NCI-H82 (cell line): ENCODE results near the gene GARNL3.

Experiments
- DNase-seq: peaks from one replicate; lab custom pipeline; 2025; lab: John Stamatoyannopoulos, UW

The GARNL3 gene

GRCh38 chr9:127264462-127265219, at the start of gene GARNL3:
Gene GARNL3, plus strand, starts transcription at chr9:127264774. Its CDS starts 104 bp downstream, at chr9:127264878.
- DNase-seq, result peak; percentile 17

GRCh38 chr9:127215268-127216209, 49.0 kb upstream of the GARNL3 start:
- peak; percentile 27 for DNase-seq

GRCh38 chr9:127216210-127216887, 48.2 kb upstream of the GARNL3 start:
- DNase-seq, result no peak

- no peak for DNase-seq
Observed at GRCh38 chr9:127216888-127217217, 47.7 kb upstream of the GARNL3 start.

GRCh38 chr9:127218818-127219217, 45.8 kb upstream of the GARNL3 start:
- DNase-seq, result no peak

GRCh38 chr9:127219520-127219919, 45.1 kb upstream of the GARNL3 start:
- no peak for DNase-seq

GRCh38 chr9:127221695-127222094, 42.9 kb upstream of the GARNL3 start:
- DNase-seq, result no peak

GRCh38 chr9:127222388-127223095, 42.0 kb upstream of the GARNL3 start:
- peak; percentile 65 for DNase-seq

GRCh38 chr9:127223266-127223665, 41.3 kb upstream of the GARNL3 start:
- peak; percentile 67 for DNase-seq

GRCh38 chr9:127223810-127224177, 40.8 kb upstream of the GARNL3 start:
- DNase-seq, result peak; percentile 68

- peak; percentile 97 for DNase-seq
Observed at GRCh38 chr9:127224178-127224882, 40.2 kb upstream of the GARNL3 start.

- DNase-seq, result peak; percentile 96
Observed at GRCh38 chr9:127224883-127225739, 39.5 kb upstream of the GARNL3 start.

- peak; percentile 50 for DNase-seq
Observed at GRCh38 chr9:127225801-127226625, 38.6 kb upstream of the GARNL3 start.

- no peak for DNase-seq
Observed at GRCh38 chr9:127229691-127230417, 34.7 kb upstream of the GARNL3 start.

GRCh38 chr9:127231666-127232065, 32.9 kb upstream of the GARNL3 start:
- DNase-seq, result no peak

GRCh38 chr9:127232833-127233549, 31.6 kb upstream of the GARNL3 start:
- no peak for DNase-seq

- no peak for DNase-seq
Observed at GRCh38 chr9:127233550-127233949, 31.0 kb upstream of the GARNL3 start.

- no peak for DNase-seq
Observed at GRCh38 chr9:127233989-127234388, 30.6 kb upstream of the GARNL3 start.
